CD4-positive, alpha-beta T cell treated with Interleukin-6 at 100 ng/mL for 8 hours (primary cell): ENCODE data around the gene IQSEC1.

Source experiments
- DNase-seq: peaks from one replicate; pipeline ENCODE4 v3.0.0-alpha.2; 2020; ENCODE audit warnings: mixed read lengths, low spot score

IQSEC1 gene

DNA sequence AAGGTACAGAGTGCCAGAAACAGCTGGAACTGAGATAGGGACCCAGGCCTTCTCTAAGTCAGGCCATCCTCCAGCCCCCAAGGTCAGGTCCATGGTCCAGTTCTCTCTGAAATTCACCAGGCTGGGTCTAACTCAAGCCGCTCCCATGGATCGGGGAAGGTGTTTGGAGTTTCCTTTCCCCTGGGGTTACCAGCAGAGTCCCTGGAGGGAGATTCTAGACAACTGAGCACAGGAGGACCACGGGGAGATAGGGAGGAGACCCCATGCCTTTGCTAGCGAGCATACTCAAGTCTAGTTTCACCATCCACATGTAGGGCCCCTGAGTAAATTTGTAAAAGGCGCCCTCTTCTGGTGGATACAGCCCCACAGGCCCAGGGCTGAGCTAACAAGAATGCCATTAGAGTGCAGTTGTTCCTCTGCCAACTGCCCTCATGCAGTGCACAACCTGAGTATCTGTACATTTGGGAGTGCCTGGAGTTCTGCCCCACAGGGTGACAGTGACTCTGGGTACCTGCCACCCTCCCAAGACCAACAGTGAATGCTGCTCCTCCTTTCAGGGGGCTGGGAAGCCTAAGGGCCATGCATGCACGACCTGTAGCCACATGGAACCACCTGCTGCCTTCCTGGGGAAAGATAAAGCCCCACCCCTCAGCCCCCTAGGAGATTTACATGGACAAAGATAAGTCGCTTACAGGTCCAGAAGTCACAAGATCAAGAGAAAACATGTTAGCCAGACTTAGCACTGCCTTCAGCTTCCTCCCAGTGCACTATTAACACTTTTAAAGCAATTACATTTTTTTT, 89.0 kb downstream of the IQSEC1 start:
- DNase-seq = peak; percentile 62

DNA sequence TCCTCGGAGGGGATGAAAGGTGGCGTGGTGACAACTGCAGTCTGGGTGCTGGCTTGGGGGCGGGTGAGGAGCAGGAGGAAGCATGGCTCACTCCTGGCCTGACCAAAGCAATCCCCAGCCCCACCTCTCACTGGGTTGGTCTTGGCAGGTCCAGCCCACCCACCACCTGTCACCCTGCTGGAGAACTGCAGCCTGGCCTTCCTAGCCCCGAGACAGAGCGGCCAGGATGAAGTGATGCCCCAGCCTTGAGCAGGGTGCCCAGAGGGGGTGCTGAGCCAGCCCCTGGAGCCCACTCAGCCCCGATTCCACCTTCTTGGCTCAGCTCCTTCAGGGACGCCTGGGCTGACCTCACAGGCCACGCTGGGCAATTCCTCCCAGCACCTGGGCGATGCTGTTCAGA, 89.9 kb downstream of the IQSEC1 start:
- DNase-seq = no peak

DNA sequence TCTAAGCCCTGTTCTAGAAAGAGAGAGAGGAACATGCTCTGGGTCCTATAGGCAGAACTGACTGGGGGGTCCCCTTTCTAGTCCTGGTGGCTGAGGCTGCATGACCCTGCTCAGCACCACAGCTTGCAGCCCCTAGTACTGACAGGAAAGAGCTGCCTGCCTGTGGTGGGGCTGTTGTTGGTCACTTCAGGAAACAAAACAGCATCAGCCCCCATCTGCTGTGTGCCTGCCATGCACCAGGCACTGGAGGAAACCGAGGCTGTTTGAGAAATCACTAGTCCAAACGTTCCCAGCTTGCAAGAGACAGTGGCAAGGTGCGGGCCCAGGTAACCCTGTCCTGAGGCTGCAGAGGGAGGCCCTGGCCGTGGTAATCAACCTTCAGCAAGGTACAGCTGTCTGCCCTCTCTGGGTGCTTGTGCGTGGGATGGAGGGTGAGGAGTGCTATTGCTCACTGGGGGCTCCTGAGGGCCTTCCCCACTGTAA, 90.6 kb downstream of the IQSEC1 start:
- no peak for DNase-seq

DNA sequence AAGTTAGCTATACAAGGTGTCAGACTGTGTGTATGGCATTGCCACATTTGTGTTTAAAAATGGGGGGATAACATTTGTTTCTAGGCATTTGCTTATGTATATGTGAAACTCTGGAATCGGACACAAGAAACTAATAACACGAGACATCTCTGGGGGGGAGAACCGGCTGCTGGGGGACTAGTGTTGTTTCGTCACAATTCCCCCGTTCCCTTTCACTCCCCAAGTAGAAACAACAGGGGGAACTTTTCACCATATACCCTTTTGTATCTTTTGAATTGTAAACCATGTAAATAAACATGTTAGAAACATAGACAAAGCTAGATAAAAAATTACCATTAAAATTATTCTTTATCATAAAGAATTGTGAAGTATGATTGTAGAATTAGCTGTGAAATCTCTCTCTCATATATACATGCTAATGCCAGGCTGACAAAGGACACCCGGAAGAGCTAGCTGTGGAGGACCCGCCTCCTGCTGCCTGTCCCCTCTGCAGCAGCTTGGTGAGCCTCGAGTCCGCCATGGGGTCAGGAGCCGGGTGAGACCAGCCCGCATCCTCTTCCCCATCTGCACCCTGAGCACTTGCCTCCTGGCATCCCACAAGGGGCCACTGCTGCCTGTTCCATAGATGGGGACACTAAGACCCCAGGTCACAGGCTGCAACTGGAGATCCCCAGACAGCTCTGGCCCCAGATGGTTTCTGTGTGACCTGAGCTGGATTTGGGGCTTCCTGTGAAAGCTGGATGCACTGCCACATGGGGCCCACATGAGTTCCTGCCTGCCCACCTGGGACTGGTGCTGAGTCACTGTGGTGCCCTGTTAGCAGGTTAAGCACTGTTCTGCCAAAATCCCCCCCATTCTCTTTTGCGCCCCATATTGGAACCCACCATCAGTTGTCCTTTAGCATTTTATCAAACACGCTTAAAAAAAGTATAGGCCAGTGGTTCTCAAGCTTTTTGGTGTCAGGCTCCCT, 91.6 kb downstream of the IQSEC1 start:
- DNase-seq = no peak

DNA sequence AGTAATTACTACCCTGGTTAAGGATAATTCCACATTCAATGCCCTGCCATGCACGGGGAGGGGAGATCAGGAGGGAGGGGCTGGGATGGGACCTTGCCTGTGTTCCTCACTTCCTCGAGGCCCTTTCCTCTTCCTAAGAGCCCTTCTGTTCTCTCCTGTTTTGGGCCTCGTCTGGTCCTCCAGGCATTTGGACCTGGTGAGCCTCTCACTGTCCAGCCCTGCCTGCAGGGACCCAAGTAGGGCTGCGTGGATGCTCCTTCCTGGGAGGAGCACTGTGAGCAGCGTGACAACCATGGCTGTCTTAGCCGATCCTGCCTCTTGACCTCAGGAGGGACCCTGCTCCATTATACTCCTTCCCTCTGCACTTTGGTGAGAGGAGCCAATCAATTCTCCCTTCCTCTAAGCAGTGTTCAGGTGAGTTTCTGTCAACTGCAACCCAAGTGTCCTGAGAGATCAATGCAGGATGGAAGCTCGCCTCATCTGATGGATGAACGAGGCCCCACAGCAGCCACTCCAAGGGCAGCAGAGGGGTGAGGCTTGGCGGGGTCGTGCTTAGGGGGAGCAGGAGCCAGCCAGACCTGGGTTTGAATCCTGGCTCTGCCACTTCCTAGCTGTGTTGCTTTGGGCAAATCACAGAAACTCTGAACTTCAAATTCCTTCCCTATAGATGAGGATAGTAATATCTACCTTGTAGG, 92.5 kb downstream of the IQSEC1 start:
- no peak for DNase-seq

DNA sequence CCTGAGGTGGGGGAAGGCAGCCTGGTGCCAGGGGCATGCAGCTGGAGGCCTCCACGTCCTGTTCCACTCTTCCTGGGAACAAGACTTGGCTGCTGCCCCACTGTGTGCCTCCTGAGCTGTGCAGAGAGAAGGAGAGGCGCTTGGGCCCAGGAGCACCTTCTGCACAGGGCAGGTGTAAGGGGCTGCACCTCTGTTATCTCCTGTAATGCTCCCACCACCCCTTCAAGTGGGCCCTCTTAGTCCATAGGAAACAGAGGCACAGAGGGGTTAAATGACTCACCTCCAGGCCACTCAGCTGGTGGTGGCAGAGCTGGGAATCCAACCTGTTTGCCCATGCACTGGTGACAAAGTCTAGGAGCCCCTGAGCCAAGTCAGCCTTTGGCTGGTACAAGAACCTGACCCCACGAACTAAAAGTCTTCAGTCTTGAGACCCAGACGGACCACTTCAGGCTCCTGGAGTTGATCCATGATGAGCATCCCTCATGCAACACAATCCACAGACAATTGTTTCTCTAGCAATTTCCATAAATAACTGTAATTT, 93.2 kb downstream of the IQSEC1 start:
- DNase-seq = no peak

DNA sequence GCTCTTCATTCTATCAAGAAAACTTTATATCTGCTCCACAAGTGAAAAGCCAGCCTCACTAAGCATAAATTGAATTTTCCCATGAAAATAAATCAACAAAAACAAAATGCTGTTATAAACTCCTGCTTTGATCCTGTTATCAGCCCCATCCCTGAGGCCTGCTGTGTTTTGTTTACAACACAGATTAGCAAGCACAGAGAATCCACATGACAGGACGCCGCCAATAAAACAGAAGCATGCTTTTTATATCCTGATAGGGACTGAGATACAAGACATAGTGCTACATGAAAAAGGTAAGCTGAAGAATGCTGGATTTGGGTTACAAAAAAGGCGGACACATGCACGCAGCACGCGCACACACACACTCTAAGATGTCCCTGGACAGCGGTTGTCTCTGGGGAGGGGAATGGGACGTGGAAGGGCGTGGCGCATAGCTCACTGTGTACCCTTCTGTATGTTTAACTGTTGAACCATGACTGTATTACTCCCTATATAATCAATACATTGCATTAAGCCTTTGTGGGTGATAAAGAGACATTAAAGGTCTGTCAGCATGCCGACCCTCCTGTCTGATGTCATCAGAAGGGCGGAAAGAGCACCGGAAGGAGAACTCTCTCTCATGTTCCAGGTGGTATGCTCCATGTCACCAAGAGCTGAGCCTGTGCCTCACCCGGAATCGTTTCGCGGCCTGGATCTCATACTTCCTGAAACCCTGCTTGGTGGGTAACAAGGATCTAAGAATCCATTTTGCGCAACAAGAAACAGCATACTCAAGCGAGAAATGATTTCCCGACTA, 93.9 kb downstream of the IQSEC1 start:
- no peak for DNase-seq

DNA sequence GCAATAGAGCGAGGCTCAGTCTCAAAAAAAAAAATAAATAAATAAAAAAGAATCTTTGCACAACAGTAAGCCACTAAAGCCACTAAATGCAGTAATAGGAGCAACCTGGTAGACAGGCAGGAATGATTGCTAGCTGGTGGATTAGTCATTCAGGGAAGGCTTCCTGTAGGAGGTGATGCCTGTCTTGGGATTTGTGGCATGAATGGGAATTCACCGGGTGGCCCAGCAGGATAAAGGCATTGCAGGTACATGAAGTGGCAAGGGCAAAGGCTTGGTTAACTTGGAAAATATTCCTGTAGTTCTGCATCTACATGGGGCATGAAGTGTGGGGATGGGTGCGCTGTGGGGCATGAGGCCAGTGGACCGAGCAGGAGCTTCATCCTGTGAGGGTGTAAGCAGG, 94.5 kb downstream of the IQSEC1 start:
- no peak for DNase-seq

DNA sequence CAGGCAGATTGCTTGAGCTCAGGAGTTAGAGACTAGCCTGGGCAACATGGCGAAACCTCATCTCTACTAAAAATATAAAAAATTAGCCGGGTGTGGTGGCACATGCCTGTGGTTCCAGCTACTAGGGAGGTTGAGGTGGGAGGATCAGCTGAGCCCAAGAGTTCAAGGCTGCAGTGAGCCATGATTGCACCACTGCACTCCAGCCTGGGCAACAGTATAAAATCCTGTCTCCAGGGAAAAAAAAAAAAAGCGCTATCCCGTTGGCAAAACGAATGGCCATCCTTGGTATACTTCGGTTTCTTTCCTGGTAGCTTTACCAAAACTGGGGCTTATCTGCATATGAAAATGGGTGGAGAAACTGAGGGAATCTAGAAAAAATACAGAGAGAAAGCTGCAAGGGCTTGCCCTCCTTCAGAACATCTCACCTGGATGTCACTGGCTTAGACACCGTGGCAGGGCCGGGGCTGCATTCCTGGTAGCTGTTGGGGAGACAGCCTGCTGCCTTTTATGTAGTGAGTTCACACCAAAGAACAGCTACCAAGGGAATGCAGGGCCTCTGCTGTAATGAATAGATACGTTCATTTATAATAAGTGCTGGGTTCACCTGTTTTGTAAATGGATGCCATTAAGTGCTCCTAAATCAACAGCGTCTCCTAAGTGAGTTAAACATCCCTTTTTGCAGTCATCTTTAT, 96.0 kb downstream of the IQSEC1 start:
- DNase-seq = no peak

DNA sequence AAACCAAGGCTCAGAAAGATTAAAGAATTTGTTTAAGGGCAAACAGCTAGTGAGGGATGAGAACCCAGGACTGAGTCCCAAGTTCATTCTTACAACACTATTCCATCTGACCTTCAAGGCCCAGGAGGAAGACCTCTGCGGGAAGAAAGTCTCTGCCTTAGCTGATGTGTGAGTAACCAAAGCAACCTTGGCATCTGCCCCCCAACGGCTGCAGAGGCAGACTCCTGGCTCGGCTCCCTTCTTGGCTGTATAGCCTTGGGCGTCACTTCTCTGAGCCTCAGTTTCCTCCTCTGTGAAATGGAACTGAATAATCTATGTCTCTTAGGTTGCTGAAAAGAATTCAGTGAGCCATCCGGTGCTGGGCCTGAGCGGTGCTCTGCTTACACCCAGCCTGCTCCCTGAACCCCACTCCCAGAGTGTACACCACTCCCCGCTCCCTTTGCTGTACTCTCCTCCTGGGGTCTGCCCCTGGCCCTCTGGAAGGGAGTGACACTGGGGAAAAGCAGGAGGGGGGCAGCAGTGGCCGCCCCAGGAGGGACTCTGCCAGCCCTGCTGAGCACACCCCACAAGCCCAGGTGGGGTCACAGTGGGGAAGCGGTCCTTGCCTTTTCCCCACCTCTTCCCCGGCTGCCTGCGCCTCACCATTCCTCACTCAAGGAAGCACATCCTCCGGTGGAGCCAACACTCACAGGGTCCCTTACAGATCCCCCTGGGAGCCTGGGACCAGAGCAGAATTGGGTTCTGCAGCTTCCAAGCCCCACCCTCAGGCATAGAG, 97.3 kb downstream of the IQSEC1 start:
- no peak for DNase-seq

DNA sequence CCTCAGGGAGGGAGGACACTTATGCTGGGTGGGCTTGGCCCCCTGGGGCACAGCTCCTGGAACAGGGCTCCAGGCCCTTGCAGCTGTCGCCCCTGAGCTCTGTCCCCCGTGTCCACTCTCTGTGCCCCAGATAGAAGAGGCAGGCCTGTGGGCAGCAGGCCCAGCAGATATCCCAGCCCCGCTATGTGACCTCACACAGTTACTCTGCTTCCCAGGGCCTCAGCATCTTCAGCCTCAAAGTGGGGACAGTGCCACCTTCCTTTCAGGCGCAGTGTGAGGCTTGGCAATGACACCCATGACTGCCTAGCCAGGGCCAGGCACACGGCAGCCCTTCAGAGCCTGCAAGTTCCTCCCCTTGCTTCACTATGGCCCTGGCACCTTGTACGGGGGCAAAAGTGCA, 98.4 kb downstream of the IQSEC1 start:
- DNase-seq = no peak

DNA sequence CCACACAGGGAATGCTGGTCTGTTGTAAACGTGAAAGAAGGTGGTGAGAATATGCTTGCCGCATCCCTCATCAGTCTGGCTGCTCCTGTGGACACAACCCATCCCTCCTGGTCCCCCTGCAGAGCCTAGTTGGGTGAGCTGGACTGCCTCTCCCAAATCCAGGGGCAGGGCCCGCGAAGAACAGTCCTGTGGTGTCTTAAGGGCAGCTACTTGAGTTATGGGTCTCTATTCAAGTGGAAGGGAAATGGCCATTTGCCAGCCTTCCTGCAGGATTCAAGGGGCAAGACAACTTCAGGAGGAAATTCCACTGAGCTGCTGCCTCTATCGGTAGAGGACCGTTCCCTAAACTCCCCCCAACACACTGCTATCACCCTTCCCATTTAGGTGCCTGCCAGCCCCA, 98.9 kb downstream of the IQSEC1 start:
- no peak for DNase-seq

DNA sequence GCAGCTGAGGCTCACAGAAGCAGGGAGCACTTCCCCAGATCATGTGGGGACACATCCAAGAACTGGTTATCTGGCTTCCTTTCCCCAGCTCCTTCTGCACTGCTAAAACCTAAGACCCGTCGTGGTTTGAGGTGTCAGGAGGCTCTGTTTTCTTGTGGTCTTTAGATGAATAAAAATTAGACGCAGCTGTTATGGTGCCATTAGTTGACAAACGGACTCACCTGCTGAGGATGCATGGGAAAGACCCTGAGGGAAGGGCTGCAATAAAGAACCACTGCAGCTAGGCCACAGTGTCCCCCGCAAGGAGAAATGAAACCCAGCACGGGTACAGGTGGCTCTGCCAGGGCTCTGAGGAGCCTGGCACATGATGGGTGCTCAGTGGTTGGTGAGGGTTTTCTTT, 99.4 kb downstream of the IQSEC1 start:
- DNase-seq = no peak

DNA sequence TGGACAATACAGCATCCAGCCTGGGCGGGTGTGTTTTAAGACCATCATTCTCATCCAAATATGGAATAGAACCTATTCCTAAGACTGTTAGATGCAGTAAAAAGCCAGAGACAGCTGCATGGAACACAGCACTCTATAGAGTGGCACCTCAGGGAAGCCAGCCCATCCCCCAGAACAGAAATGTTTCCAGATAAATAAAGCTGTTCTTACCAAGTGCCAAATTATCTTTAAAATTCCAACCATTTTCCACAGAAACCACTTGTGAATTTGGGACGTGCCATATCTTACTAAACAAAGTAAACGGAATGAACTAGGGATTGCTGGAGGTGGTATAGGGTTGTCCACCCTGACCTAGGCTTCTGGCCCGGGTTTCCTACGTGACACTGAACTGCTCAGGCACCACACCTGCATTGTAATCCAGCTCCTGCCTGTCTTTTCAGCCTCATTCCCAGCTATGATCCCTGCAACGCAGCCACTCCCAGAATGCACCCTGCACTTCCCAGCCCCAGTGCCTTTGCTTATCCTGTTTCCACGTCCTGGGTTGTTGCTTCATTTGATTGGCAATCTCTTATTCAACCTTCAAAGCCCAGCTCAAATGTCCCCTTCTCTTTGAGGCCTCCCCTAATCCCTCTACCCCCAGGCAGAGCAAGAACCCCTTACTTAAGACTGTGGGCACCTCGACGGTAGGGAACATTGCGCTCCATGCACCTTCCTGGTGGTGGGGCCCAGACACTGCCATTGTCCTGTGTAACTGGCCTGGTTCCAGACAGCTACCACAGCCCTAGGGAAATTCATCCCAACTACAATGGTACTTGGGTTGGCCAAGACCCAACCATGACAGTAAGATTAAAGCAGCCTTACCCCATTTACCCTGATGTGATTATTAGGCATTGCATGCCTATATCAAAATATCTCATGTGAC, 100.2 kb downstream of the IQSEC1 start:
- no peak for DNase-seq

DNA sequence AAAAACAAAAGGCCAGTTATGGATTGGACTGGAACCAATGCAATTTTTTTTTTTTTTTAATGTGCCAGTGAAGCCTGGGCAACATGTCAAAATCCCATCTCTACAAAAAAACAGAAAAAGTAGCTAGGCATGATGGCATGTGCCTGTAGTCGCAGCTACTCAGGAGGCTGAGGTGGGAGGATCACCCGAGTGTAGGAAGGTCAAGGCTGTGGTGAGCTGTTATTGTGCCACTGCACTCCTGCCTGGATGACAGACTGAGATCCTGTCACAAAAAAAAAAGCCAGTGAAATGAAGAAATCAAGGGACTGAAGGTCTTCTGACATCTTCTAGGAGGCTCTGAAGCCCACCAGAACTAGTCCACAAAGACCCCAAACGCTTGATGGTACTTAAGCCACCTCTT, 101.2 kb downstream of the IQSEC1 start:
- no peak for DNase-seq

DNA sequence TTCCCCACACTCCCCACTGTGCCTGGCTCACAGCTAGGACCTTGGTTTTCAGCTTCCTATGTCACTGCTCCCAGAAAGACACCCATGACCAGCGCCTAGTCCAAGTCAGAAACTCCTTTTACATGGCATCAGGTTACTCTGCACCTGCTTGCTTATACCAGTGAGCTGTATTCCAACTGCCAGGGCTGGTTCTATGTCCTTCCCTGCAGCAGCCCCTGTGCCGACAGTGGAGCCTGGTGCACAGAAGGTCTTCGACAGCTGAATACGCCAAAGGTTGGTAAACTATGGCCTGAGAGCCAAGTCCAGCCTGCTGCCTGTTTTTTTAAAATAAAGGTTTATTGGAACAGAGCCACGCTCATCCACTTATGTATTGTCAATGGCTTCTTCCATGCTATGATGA, 102.5 kb downstream of the IQSEC1 start:
- no peak for DNase-seq

DNA sequence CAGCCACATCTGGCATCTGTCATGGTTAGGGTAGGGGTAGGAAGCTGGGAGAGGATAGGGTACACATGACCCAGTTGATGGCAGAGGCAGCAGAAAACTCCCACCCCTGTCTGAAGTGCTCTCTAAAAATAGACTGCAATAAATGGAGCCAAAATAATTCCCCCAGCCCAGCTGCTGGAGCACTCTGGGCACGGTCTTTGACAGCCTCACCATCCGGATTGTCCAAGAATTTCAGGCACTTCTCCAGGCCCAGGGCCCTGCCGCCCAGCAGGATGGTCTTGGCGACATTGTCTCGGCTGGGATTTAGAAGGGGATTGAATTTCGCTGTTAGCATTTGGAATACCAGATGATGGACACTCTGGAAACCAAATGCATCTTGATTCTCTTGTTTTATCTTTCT, 103.7 kb downstream of the IQSEC1 start:
- no peak for DNase-seq

DNA sequence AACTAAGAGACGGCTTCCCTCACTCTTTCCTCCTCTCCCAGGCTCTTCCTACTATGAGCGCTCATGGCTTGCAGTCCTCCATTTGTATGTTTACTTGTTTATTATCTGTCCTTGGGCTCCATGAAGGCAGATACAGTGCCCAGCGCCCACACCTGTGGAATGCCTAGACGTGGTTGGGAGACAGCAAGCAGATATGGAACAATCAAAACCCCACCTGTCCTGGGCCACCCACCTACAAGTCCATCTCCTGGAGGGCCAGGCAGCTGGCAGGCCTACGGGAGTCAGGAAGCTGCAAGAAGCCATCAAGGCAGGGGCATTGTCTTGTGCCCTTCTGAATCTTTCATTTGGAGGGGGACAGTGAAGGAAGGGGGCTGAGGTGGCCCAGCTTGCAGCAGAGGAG, 104.7 kb downstream of the IQSEC1 start:
- DNase-seq = no peak
